Right atrium auricular region (tissue), 2 donors: Measurements from ENCODE around the gene TTC16. TPM values are rescaled to one million over a fixed set of nuclear protein-coding genes. Genes with fewer than 3 reads are reported as not detected.

Experiments
- DNase-seq: peaks from one replicate; pipeline ENCODE4 v3.0.0-alpha.2; 2019; ENCODE audit warnings: low spot score
- H3K27ac ChIP-seq, 2 donors: fragments of 200-600 bp; sonication (generic); 1 replicate in 1 of 2; 2 replicates in 1 of 2; pipeline ENCODE4 v1.5.1; 2016 to 2019
- H3K27me3 ChIP-seq, 2 donors: fragments of 200-600 bp; sonication (generic); one replicate each; pipeline versions ENCODE4 v1.5.1 to v1.6.0; 2017 to 2019
- H3K36me3 ChIP-seq: fragments of 200-600 bp; sonication (generic); one replicate; pipeline ENCODE4 v1.5.1; 2016
- H3K4me1 ChIP-seq, 2 donors: fragments of 200-600 bp; sonication (generic); one replicate each; pipeline versions ENCODE4 v1.5.1 to v1.6.0; 2017 to 2019
- H3K4me3 ChIP-seq, 2 donors: fragments of 200-600 bp; sonication (generic); 1 replicate in 1 of 2; 2 replicates in 1 of 2; pipeline ENCODE4 v1.5.1; 2017 to 2019; ENCODE audit warnings: mild to moderate bottlenecking in 1 of 2, moderate library complexity in 1 of 2
- H3K9me3 ChIP-seq, 2 donors: fragments of 200-600 bp; sonication (generic); one replicate each; pipeline ENCODE4 v1.5.1; 2019
- total RNA-seq, 2 donors: library from RNA; depleted of rRNA; stranded (reverse); fragments of >200 nt; gene quantifications; one replicate each; pipeline ENCODE4 v1.1.0, GENCODE V29; 2016
- TF ChIP-seq, protein P1 (sequence below), 2 donors: fragments of 200-600 bp; sonication (generic); IDR thresholded peaks; one replicate each; pipeline ENCODE4 v1.5.1; 2019; ENCODE audit warnings: antibody characterized with exemption in 2 of 2

Gene TTC16
- total RNA-seq, 2 donors from 2014 or later: 0.11 to 0.16 TPM

DNA sequence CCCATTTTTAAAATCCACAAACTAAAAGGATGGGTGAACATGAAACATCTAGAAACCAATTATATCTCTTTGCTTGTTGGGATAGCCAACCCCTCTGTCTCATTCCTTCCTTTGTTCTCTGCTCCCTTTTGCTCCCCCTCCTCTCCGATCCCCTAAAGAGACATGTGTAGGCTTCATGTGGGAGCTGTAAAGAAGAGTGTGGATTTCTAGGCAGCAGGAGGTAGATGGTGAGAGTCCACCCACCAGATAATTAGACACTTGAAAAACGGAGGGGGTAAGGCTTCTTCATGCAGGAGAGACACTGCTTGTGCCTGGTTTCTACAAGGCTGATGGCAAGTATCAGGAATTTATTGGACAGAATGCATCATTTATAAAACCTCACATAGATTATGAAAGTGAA lies 36.4 kb upstream of the TTC16 start:
- Histone ChIP-seq H3K9me3 (no peaks in the 10 kb centered on the region), H3K27me3 (no peaks in the 10 kb centered on the region), H3K36me3 (peaks cover 72% of the 10 kb centered on the region), H3K4me1 (no peaks in the 10 kb centered on the region), H3K4me3 (no peak overlapping the region), H3K27ac (no peak overlapping the region)
- DNase-seq: no peak
- TF ChIP-seq, protein P1, sequence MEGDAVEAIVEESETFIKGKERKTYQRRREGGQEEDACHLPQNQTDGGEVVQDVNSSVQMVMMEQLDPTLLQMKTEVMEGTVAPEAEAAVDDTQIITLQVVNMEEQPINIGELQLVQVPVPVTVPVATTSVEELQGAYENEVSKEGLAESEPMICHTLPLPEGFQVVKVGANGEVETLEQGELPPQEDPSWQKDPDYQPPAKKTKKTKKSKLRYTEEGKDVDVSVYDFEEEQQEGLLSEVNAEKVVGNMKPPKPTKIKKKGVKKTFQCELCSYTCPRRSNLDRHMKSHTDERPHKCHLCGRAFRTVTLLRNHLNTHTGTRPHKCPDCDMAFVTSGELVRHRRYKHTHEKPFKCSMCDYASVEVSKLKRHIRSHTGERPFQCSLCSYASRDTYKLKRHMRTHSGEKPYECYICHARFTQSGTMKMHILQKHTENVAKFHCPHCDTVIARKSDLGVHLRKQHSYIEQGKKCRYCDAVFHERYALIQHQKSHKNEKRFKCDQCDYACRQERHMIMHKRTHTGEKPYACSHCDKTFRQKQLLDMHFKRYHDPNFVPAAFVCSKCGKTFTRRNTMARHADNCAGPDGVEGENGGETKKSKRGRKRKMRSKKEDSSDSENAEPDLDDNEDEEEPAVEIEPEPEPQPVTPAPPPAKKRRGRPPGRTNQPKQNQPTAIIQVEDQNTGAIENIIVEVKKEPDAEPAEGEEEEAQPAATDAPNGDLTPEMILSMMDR (IDR thresholded peaks at IDR 0.05): no peak

DNA sequence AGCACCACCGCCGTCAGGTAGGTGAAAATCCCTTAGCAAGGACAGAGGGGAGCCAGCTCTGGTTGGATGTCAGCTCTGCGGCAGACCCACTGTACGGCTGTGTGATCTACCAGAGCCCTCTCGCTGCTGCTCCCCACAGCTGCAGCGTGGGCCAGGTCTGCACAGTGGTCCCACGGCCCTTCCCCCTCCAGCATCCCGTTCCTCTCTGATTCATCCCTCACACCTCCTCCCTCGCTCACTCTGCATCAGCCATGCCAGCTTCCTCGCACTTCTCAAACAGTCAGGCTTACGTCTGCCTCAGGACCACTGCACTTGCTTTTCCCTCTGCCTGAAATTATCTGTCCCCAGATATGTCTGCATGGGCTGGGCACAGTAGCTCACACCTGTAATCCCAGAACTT lies 35.7 kb upstream of the TTC16 start:
- Histone ChIP-seq H3K4me3 (no peak overlapping the region), H3K27ac (no peak overlapping the region), H3K36me3 (peaks cover 72% of the 10 kb centered on the region), H3K4me1 (no peaks in the 10 kb centered on the region), H3K9me3 (no peaks in the 10 kb centered on the region), H3K27me3 (no peaks in the 10 kb centered on the region)
- no peak for DNase-seq
- TF ChIP-seq, protein P1 (IDR thresholded peaks at IDR 0.05): no peak

DNA sequence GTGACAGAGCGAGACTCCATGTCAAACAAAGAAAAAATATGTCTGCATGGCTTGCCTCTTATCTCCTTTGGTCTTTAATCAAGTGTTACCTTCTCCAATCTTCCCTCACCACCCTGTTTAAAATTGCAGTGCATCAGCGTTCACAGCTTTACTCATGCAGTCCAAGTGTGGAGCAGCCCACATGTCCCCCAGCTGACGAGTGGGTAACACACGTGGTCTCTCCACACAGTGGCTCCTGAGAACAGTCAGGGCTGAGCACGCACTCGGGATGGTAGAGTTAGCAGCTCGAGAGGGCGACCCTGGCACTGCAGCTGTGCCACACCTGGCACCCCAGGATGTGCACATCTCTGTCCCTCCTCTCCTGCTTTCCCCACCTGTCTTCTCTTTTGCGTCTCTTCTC lies 35.0 kb upstream of the TTC16 start:
- Histone ChIP-seq H3K9me3 (no peaks in the 10 kb centered on the region), H3K27ac (no peak overlapping the region), H3K4me3 (no peak overlapping the region), H3K4me1 (no peaks in the 10 kb centered on the region), H3K27me3 (no peaks in the 10 kb centered on the region), H3K36me3 (peaks cover 67% of the 10 kb centered on the region)
- DNase-seq: no peak
- TF ChIP-seq, protein P1 (IDR thresholded peaks at IDR 0.05): no peak

DNA sequence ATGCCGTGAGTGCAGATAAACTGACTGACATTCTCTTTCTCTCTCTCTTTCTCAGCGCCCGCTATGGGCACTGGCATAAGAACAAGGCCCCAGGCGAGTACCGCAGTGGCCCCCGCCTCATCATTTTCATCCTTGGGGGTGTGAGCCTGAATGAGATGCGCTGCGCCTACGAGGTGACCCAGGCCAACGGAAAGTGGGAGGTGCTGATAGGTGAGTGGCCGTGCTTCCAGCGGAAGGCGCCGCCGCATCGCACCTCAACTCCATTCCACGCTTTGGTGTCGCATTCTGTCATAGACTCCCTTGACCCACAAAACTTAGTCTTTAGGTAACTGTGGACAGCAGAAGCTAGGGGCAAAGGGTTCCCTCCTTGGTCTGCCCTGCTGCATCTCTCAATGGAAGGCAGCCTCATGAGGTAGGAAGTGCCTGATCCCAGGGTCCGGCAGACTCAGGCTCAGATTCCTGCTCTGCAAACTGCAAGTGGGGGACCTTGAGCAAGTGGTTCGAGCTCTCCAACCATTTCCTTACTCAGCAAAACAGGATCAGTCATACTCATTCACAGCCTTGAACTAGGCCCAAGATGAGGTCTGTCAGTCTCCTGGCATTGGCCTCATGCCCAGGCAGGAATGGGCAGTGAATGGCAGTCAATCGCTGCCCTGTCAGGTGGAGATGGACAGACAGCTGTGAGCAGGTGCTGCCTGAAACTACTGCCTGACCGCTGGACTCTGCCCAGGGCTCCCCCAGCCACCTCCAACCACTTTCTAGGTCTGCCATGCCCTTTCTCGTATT lies 33.3 kb upstream of the TTC16 start:
- Histone ChIP-seq H3K27me3 (no peaks in the 10 kb centered on the region), H3K36me3 (peaks cover 58% of the 10 kb centered on the region), H3K27ac (no peak overlapping the region), H3K9me3 (no peaks in the 10 kb centered on the region), H3K4me3 (no peak overlapping the region), H3K4me1 (no peaks in the 10 kb centered on the region)
- TF ChIP-seq, protein P1 (IDR thresholded peaks at IDR 0.05): no peak
- DNase-seq: no peak

DNA sequence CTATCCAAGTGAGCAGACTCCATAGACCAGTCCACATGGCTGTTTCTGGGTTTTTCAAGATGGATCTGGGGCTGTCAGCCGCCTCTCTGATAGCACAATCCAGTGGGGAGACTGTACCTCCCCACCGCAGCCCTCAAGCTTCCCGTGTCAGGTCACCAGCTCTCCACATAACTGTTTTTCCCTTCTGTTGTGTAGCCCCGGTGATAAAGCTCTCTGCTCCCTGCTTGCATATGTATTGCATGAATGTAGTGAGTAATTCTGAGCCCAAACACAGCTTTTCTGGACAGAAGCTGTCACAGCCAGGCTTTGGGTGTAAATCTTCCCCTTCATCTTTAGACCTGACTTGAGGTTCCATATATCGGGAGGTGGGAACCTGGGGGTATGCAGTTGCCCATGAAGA lies 32.2 kb upstream of the TTC16 start:
- H3K27ac ChIP-seq: no peak overlapping the region
- DNase-seq: no peak
- peaks cover 57% of the 10 kb centered on the region for H3K36me3 ChIP-seq
- H3K4me3 ChIP-seq: no peak overlapping the region
- no peaks in the 10 kb centered on the region for H3K27me3 ChIP-seq
- H3K9me3 ChIP-seq: no peaks in the 10 kb centered on the region
- no peaks in the 10 kb centered on the region for H3K4me1 ChIP-seq
- TF ChIP-seq, protein P1 (IDR thresholded peaks at IDR 0.05): no peak

DNA sequence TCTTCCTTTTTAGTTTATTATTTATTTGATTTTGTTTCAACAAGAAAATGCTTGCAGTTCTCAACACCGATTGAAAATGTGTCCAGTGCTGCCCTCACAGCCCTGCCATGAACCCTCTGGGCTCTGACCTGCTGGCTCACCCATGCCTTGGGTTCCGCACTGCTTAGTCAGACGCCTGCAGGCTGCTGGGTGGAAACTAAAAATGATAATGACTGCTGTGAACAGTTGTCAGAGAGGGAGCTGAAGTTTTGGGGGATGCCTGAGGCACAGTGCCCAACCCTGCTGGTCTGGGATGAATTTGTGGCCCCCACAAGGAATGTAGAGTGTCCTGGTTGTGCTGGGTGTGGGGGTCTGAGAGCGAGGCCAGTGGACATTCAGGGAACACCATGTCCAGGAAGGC lies 31.3 kb upstream of the TTC16 start:
- Histone ChIP-seq H3K27ac (no peak overlapping the region), H3K4me1 (no peaks in the 10 kb centered on the region), H3K36me3 (peaks cover 55% of the 10 kb centered on the region), H3K9me3 (no peaks in the 10 kb centered on the region), H3K4me3 (no peak overlapping the region), H3K27me3 (no peaks in the 10 kb centered on the region)
- DNase-seq: no peak
- TF ChIP-seq, protein P1 (IDR thresholded peaks at IDR 0.05): no peak
